GM19238 (cell line): ENCODE data around the gene FADD.
"Not testable (repeated sequence)": the region's sequence is repeated elsewhere in the genome, so short reads cannot be mapped to it uniquely, and the experiment has no call there.

ENCODE experiments used
- DNase-seq: peaks from one replicate; pipeline ENCODE4 v3.0.0; 2011; ENCODE audit warnings: low spot score; ENCODE audit not compliant: insufficient read length

Gene FADD

GRCh38 chr11:70180906-70181305 lies 22.2 kb upstream of the FADD start:
- no peak for DNase-seq

GRCh38 chr11:70182266-70182665 lies 20.8 kb upstream of the FADD start:
- DNase-seq = no peak

GRCh38 chr11:70183032-70183431 lies 20.1 kb upstream of the FADD start:
- DNase-seq = no peak

GRCh38 chr11:70183483-70184176 lies 19.5 kb upstream of the FADD start:
- no peak for DNase-seq

GRCh38 chr11:70184396-70184795 lies 18.7 kb upstream of the FADD start:
- no peak for DNase-seq

- no peak for DNase-seq
Measured at GRCh38 chr11:70185348-70186055, 17.6 kb upstream of the FADD start.

GRCh38 chr11:70186420-70186819 lies 16.7 kb upstream of the FADD start:
- no peak for DNase-seq

- no peak for DNase-seq
Measured at GRCh38 chr11:70186936-70187335, 16.2 kb upstream of the FADD start.

GRCh38 chr11:70187771-70188170 lies 15.3 kb upstream of the FADD start:
- no peak for DNase-seq

- no peak for DNase-seq
Measured at GRCh38 chr11:70189622-70190021, 13.5 kb upstream of the FADD start.

- DNase-seq = peak; percentile 39
Measured at GRCh38 chr11:70191495-70192140, 11.5 kb upstream of the FADD start.

GRCh38 chr11:70192666-70193410 lies 10.3 kb upstream of the FADD start:
- no peak for DNase-seq

- no peak for DNase-seq
Measured at GRCh38 chr11:70193411-70194292, 9.4 kb upstream of the FADD start.

GRCh38 chr11:70194792-70195791 lies 8.0 kb upstream of the FADD start:
- no peak for DNase-seq

- DNase-seq = no peak
Measured at GRCh38 chr11:70200212-70200844, 2.8 kb upstream of the FADD start.

GRCh38 chr11:70201047-70201446 lies 2.0 kb upstream of the FADD start:
- DNase-seq = not testable (repeated sequence)

- no peak for DNase-seq
Measured at GRCh38 chr11:70201882-70202861, 924 bp upstream of the FADD start.
